A549 (cell line): ENCODE data around the gene INSM1. TPM values are rescaled to one million over a fixed set of nuclear protein-coding genes. Genes with fewer than 3 reads are reported as not detected.

ENCODE experiments used
- ATAC-seq, 2 experiments: fragments of 200-7000 bp in 1 of 2; fragments of >200 bp in 1 of 2; cut with Nextera tagmentation in 1 of 2; cut with Tn5 transposase in 1 of 2; 3 replicates each; pipeline versions ENCODE4 v1.8.0 to v1.9.1; 2018 to 2020; ENCODE audit warnings: mild to moderate bottlenecking in 1 of 2, moderate library complexity in 1 of 2
- CTCF ChIA-PET: fragments of 300-600 bp; sonication (Branson Sonifier 250); formaldehyde crosslinking; extraction: SDS; loops from one replicate; lab custom pipeline; 2021; ENCODE audit warnings: antibody characterized with exemption, inconsistent platforms; lab: Yijun Ruan, JAX
- POLR2A ChIA-PET: fragments of 350-600 bp; formaldehyde crosslinking; extraction: SDS; loops from one replicate; lab custom pipeline; 2021; ENCODE audit warnings: antibody characterized with exemption, inconsistent platforms; lab: Yijun Ruan, JAX
- DNase-seq, 2 experiments: peaks; one replicate each; pipeline versions ENCODE4 v3.0.0 to v3.0.0-alpha.2; 2011 to 2016; ENCODE audit warnings: low read depth in 1 of 2, low spot score in 1 of 2
- FAIRE-seq: peaks from 2 replicates; lab custom pipeline; 2011; peaks lifted over from hg19 to GRCh38; lab: Jason Lieb, UNC
- H3K27ac ChIP-seq, 2 experiments: fragments of >200 bp; sonication (Bioruptor Twin); formaldehyde crosslinking; 3 replicates each; pipeline ENCODE4 v1.5.1; 2016 to 2017
- H3K4me1 ChIP-seq: fragments of >200 bp; sonication (Bioruptor Twin); formaldehyde crosslinking; 3 replicates; pipeline ENCODE4 v1.6.1; 2016
- H3K4me2 ChIP-seq: fragments of >200 bp; sonication (Bioruptor Twin); formaldehyde crosslinking; 3 replicates; pipeline ENCODE4 v1.6.1; 2016
- H3K4me3 ChIP-seq: fragments of >200 bp; sonication (Bioruptor Twin); formaldehyde crosslinking; 3 replicates; pipeline ENCODE4 v1.5.1; 2016
- H3K9me3 ChIP-seq: fragments of >200 bp; sonication (Bioruptor Twin); formaldehyde crosslinking; 3 replicates; pipeline ENCODE4 v1.6.1; 2016
- CBX2 ChIP-seq: fragments of 200-600 bp; sonication (generic); IDR thresholded peaks from 2 replicates; pipeline ENCODE4 v1.6.1; 2016; ENCODE audit warnings: low read depth, mild to moderate bottlenecking, borderline replicate concordance
- EHMT2 ChIP-seq: fragments of 200-600 bp; sonication (generic); IDR thresholded peaks from 2 replicates; pipeline ENCODE4 v1.6.1; 2016; ENCODE audit warnings: antibody characterized with exemption, low read depth, mild to moderate bottlenecking, moderate library complexity
- ESRRA ChIP-seq: fragments of 150-350 bp; IDR thresholded peaks from 2 replicates; pipeline ENCODE4 v1.6.1; 2014; ENCODE audit warnings: mild to moderate bottlenecking, low read length, borderline replicate concordance
- FOSB ChIP-seq: fragments of 250-450 bp; sonication (Bioruptor Pico); IDR thresholded peaks from 2 replicates; pipeline ENCODE4 v1.5.0; 2020; ENCODE audit warnings: mild to moderate bottlenecking, moderate library complexity
- FOXS1 ChIP-seq: fragments of 250-450 bp; sonication (Bioruptor Pico); IDR thresholded peaks from 2 replicates; pipeline ENCODE4 v1.5.0; 2020; ENCODE audit warnings: mild to moderate bottlenecking, moderate library complexity
- GATA3 ChIP-seq: IDR thresholded peaks from 2 replicates; pipeline ENCODE4 v1.6.1; 2012; ENCODE audit warnings: borderline replicate concordance
- HDAC2 ChIP-seq: fragments of 200-600 bp; sonication (generic); IDR thresholded peaks from 2 replicates; pipeline ENCODE4 v1.6.1; 2016
- HES2 ChIP-seq: fragments of >200 bp; sonication (Bioruptor Twin); formaldehyde crosslinking; IDR thresholded peaks from 2 replicates; pipeline ENCODE4 v1.6.1; 2016
- HOXA7 ChIP-seq: fragments of 250-450 bp; sonication (Bioruptor Pico); IDR thresholded peaks from 2 replicates; pipeline ENCODE4 v1.5.0; 2020; ENCODE audit warnings: mild to moderate bottlenecking, moderate library complexity
- JUN ChIP-seq, 2 experiments: fragments of >200 bp; sonication (Bioruptor Twin); formaldehyde crosslinking; IDR thresholded peaks; 2 replicates in 1 of 2; 3 replicates in 1 of 2; pipeline ENCODE4 v1.6.1; 2016 to 2017
- KDM1A ChIP-seq: fragments of 200-600 bp; sonication (generic); IDR thresholded peaks from 2 replicates; pipeline ENCODE4 v1.6.1; 2016; ENCODE audit warnings: low read depth, mild to moderate bottlenecking
- KDM5A ChIP-seq: fragments of 200-600 bp; sonication (generic); IDR thresholded peaks from 2 replicates; pipeline ENCODE4 v1.6.1; 2016; ENCODE audit warnings: antibody characterized with exemption, mild to moderate bottlenecking
- NPAS2 ChIP-seq: fragments of 250-450 bp; sonication (Bioruptor Pico); IDR thresholded peaks from 2 replicates; pipeline ENCODE4 v1.8.0; 2022; ENCODE audit warnings: mild to moderate bottlenecking, moderate library complexity, borderline replicate concordance
- PBX3 ChIP-seq: IDR thresholded peaks from 2 replicates; pipeline ENCODE4 v1.6.1; 2012
- PHF8 ChIP-seq: fragments of 200-600 bp; sonication (generic); IDR thresholded peaks from 2 replicates; pipeline ENCODE4 v1.6.1; 2016; ENCODE audit warnings: low read depth, mild to moderate bottlenecking, antibody characterized with exemption, moderate library complexity, borderline replicate concordance
- POLR2A ChIP-seq: IDR thresholded peaks from 2 replicates; pipeline ENCODE4 v1.6.1; 2012; ENCODE audit warnings: mild to moderate bottlenecking, low read length
- RCOR1 ChIP-seq: fragments of 150-350 bp; IDR thresholded peaks from 2 replicates; pipeline ENCODE4 v1.6.1; 2014; ENCODE audit warnings: antibody characterized with exemption, low read length, low read depth
- RFX5 ChIP-seq: fragments of 450-650 bp; IDR thresholded peaks from 2 replicates; pipeline ENCODE4 v1.7.1; 2014; ENCODE audit warnings: antibody characterized with exemption, mild to moderate bottlenecking, moderate library complexity
- RNF2 ChIP-seq: fragments of 200-600 bp; sonication (generic); IDR thresholded peaks from 2 replicates; pipeline ENCODE4 v1.6.1; 2016; ENCODE audit warnings: low read depth, mild to moderate bottlenecking, antibody characterized with exemption, moderate library complexity, borderline replicate concordance
- SREBF2 ChIP-seq: fragments of 450-650 bp; IDR thresholded peaks from 2 replicates; pipeline ENCODE4 v1.6.1; 2014; ENCODE audit warnings: mild to moderate bottlenecking, moderate library complexity
- TFCP2L1 ChIP-seq: fragments of 250-450 bp; sonication (Bioruptor Pico); IDR thresholded peaks from 2 replicates; pipeline ENCODE4 v1.5.0; 2021; ENCODE audit warnings: mild to moderate bottlenecking
- WGBS: methylation state at CpG from one replicate; pipeline ENCODE4 v1.1.6; 2017; ENCODE audit errors: missing lambda C conversion rate; 5-methylcytosine and 5-hydroxymethylcytosine counted together
- polyA plus RNA-seq, 4 experiments: library from polyadenylated mRNA; depleted of rRNA in 3 of 4; stranded (reverse); fragments of >200 nt; fragmentation: RNase III in 1 of 4; extraction: RNeasy Plus Mini Kit Qiagen cat#74134 plus additional on column Dnase treatment in 1 of 4; gene quantifications; 2 replicates in 3 of 4; 3 replicates in 1 of 4; pipeline ENCODE4 v1.2.3, GENCODE V29; 2011 to 2017
- TF ChIP-seq, protein P1 (sequence below): fragments of 450-650 bp; IDR thresholded peaks from 2 replicates; pipeline ENCODE4 v1.6.1; 2014; ENCODE audit warnings: antibody characterized with exemption
- TF ChIP-seq, protein P2 (sequence below): fragments of >200 bp; sonication (Bioruptor Twin); formaldehyde crosslinking; IDR thresholded peaks from 3 replicates; pipeline ENCODE4 v1.6.1; 2016
- TF ChIP-seq, protein P3 (sequence below): IDR thresholded peaks from 2 replicates; pipeline ENCODE4 v1.6.1; 2012
- TF ChIP-seq, protein P4 (sequence below): fragments of 150-350 bp; IDR thresholded peaks from 2 replicates; pipeline ENCODE4 v1.6.1; 2014; ENCODE audit warnings: low read depth, mild to moderate bottlenecking, low read length

INSM1 gene
- polyA plus RNA-seq, 2 of the 4 experiments (the other 2 are of a cell fraction), result not detected

- WGBS, result 5% methylated on average over 5 of the region's 5 CpGs
Observed at GRCh38 chr20:20334489-20334888, 33.4 kb upstream of the INSM1 start.

DNA sequence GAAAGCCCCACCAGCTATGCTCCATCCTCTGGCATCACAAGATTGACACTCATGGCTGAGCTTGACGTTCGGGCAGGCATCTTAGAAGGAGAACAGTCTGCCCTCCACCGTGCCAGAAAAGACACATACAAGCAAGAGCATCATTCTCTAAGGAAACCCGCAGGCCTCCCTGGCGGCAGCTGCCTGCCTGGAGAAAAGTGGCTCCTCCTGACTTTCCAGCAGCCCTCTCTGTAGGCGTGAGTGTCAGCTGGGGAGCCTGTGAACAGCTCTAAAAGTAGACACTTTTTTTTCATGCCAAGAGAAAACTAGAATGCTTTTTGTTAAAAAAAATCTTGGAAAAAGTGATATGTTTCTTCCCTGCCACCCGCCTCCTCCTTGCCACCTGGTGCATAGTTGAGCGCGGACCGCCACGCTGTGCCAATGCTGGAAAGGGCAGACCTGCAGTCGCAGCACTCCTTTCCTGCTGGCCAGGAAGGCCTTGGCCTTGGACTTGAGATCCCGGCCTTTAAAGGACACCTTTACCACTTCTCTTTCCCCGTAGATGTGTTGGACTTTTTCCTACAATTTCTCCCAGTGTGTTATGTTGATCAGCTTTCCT is 29.7 kb upstream of the INSM1 start:
- no peak for FAIRE-seq

More at GRCh38 chr20:20334489-20334888, 33.4 kb upstream of the INSM1 start:
- TF ChIP-seq PHF8, result no peak
- TF ChIP-seq, protein P1, sequence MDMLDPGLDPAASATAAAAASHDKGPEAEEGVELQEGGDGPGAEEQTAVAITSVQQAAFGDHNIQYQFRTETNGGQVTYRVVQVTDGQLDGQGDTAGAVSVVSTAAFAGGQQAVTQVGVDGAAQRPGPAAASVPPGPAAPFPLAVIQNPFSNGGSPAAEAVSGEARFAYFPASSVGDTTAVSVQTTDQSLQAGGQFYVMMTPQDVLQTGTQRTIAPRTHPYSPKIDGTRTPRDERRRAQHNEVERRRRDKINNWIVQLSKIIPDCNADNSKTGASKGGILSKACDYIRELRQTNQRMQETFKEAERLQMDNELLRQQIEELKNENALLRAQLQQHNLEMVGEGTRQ, result no peak
- TF ChIP-seq TFCP2L1 (CRISPR knock-in tag), result no peak
- TF ChIP-seq PBX3, result no peak
- TF ChIP-seq CBX2, result no peak
- TF ChIP-seq KDM5A, result no peak
- no peak for TF ChIP-seq GATA3
- TF ChIP-seq HDAC2, result no peak
- no peak overlapping the region for H3K27ac ChIP-seq
- peaks cover 4% of the 10 kb centered on the region; the same call in 1 of the 3 replicates for H3K9me3 ChIP-seq
- DNase-seq, result no peak
- no peak overlapping the region for H3K4me2 ChIP-seq
- H3K4me3 ChIP-seq, result no peak overlapping the region
- FAIRE-seq, result no peak
- ATAC-seq, result no peak
- H3K4me1 ChIP-seq, result no peaks in the 10 kb centered on the region
- ChIA-PET CTCF (no interaction called here), POLR2A (no interaction called here)

GRCh38 chr20:20340443-20340842 is 27.5 kb upstream of the INSM1 start:
- H3K27ac ChIP-seq, result no peak overlapping the region
- ChIA-PET POLR2A (no interaction called here), CTCF (interaction anchor here (0.6 kb wide), 1 partner anchor 104 kb away, joined by 3 read pairs; no protein-coding TSS in a partner anchor)
- H3K9me3 ChIP-seq, result peaks cover 4% of the 10 kb centered on the region; the same call in 1 of the 3 replicates
- H3K4me3 ChIP-seq, result no peak overlapping the region
- H3K4me2 ChIP-seq, result no peak overlapping the region
- DNase-seq (no peak), ATAC-seq (no peak), FAIRE-seq (no peak)
- 44% methylated on average over 16 of the region's 16 CpGs for WGBS
- no peaks in the 10 kb centered on the region for H3K4me1 ChIP-seq
- TF ChIP-seq RCOR1 (no peak), RFX5 (no peak), HES2 (no peak), POLR2A (no peak), JUN (IDR thresholded peaks at IDR 0.05) (no peak), FOXS1 (CRISPR knock-in tag) (no peak), FOSB (CRISPR knock-in tag) (no peak), HOXA7 (CRISPR knock-in tag) (no peak), ESRRA (no peak), SREBF2 (no peak), NPAS2 (CRISPR knock-in tag) (no peak), RNF2 (no peak), KDM1A (no peak), EHMT2 (no peak)
- TF ChIP-seq, protein P2, sequence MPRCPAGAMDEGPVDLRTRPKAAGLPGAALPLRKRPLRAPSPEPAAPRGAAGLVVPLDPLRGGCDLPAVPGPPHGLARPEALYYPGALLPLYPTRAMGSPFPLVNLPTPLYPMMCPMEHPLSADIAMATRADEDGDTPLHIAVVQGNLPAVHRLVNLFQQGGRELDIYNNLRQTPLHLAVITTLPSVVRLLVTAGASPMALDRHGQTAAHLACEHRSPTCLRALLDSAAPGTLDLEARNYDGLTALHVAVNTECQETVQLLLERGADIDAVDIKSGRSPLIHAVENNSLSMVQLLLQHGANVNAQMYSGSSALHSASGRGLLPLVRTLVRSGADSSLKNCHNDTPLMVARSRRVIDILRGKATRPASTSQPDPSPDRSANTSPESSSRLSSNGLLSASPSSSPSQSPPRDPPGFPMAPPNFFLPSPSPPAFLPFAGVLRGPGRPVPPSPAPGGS, result no peak
- TF ChIP-seq, protein P3, sequence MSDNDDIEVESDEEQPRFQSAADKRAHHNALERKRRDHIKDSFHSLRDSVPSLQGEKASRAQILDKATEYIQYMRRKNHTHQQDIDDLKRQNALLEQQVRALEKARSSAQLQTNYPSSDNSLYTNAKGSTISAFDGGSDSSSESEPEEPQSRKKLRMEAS, result no peak
- TF ChIP-seq, protein P4, sequence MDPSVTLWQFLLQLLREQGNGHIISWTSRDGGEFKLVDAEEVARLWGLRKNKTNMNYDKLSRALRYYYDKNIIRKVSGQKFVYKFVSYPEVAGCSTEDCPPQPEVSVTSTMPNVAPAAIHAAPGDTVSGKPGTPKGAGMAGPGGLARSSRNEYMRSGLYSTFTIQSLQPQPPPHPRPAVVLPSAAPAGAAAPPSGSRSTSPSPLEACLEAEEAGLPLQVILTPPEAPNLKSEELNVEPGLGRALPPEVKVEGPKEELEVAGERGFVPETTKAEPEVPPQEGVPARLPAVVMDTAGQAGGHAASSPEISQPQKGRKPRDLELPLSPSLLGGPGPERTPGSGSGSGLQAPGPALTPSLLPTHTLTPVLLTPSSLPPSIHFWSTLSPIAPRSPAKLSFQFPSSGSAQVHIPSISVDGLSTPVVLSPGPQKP, result no peak

More for the DNA sequence above, 29.7 kb upstream of the INSM1 start:
- no peak for DNase-seq
- Histone ChIP-seq H3K4me2 (no peak overlapping the region), H3K27ac (no peak overlapping the region), H3K4me1 (no peaks in the 10 kb centered on the region), H3K9me3 (peaks cover 4% of the 10 kb centered on the region; the same call in 1 of the 3 replicates), H3K4me3 (no peak overlapping the region)
- no peak for TF ChIP-seq PBX3
- ChIA-PET POLR2A (no interaction called here), CTCF (interaction anchor here (0.8 to 1.4 kb wide), 3 partner anchors 9 to 101 kb away, joined by 3 to 4 read pairs (median 3); no protein-coding TSS in a partner anchor)
- WGBS, result 44% methylated on average over 14 of the region's 14 CpGs
- no peak for ATAC-seq
